OCI-LY7 (cell line): ENCODE measurements around the gene FADS6. TPM values are rescaled to one million over a fixed set of nuclear protein-coding genes. Genes with fewer than 3 reads are reported as not detected.

Experiments
- BruUV-seq: library from RNA; stranded (reverse); fragments of 400-500 nt; replicated peaks from 2 replicates; lab custom pipeline; 2021; lab: Mats Ljungman, UMichigan
- CTCF ChIA-PET: fragments of 300-600 bp; sonication (Branson Sonifier 250); formaldehyde crosslinking; loops from one replicate; lab custom pipeline; 2022; ENCODE audit warnings: antibody characterized with exemption; ENCODE audit not compliant: unreplicated experiment; lab: Charles Lee
- POLR2A ChIA-PET: fragments of 300-600 bp; sonication (Branson Sonifier 250); formaldehyde crosslinking; loops from one replicate; lab custom pipeline; 2022; ENCODE audit warnings: antibody characterized with exemption; lab: Charles Lee
- DNase-seq: peaks from one replicate; pipeline ENCODE4 v3.0.0-alpha.2; 2015; ENCODE audit warnings: low spot score
- H2AFZ ChIP-seq: fragments of 200-600 bp; sonication (generic), shearing (Covaris generic); 2 replicates; pipeline ENCODE4 v1.6.1; 2014; ENCODE audit warnings: mild to moderate bottlenecking, antibody characterized with exemption, low read length, moderate library complexity
- H3K27ac ChIP-seq: fragments of 200-600 bp; sonication (generic); 2 replicates; pipeline ENCODE4 v1.5.1; 2014; ENCODE audit warnings: mixed run types, low read depth, mild to moderate bottlenecking, moderate library complexity, low read length, inconsistent platforms; ENCODE audit not compliant: poor library complexity, severe bottlenecking
- H3K36me3 ChIP-seq: fragments of 200-600 bp; sonication (generic); 2 replicates; pipeline ENCODE4 v1.6.1; 2014; ENCODE audit warnings: mild to moderate bottlenecking, antibody characterized with exemption, low read length, moderate library complexity, mixed read lengths; ENCODE audit not compliant: insufficient read depth
- H3K4me1 ChIP-seq: fragments of 200-600 bp; sonication (generic); 2 replicates; pipeline ENCODE4 v1.5.1; 2014; ENCODE audit warnings: mild to moderate bottlenecking, low read length; ENCODE audit not compliant: insufficient read depth, poor library complexity, severe bottlenecking
- H3K4me2 ChIP-seq: fragments of 200-600 bp; sonication (generic); 2 replicates; pipeline ENCODE4 v1.6.1; 2014; ENCODE audit warnings: mild to moderate bottlenecking, low read length
- H3K4me3 ChIP-seq: fragments of 200-600 bp; sonication (generic); 2 replicates; pipeline ENCODE4 v1.5.1; 2014; ENCODE audit warnings: mild to moderate bottlenecking, low read depth, low read length; ENCODE audit not compliant: poor library complexity, severe bottlenecking
- H3K79me2 ChIP-seq: fragments of 200-600 bp; sonication (generic); 2 replicates; pipeline ENCODE4 v1.6.1; 2016; ENCODE audit warnings: low read depth, mild to moderate bottlenecking, low read length, moderate library complexity, mixed read lengths; ENCODE audit not compliant: insufficient read depth
- H3K9me2 ChIP-seq: fragments of 200-600 bp; sonication (generic); 2 replicates; pipeline ENCODE4 v1.6.1; 2016; ENCODE audit warnings: mild to moderate bottlenecking, low read length, mixed read lengths; ENCODE audit not compliant: insufficient read depth
- H3K9me3 ChIP-seq: fragments of 200-600 bp; sonication (generic); 2 replicates; pipeline ENCODE4 v1.6.1; 2014; ENCODE audit warnings: mild to moderate bottlenecking, mixed run types, low read length, mixed read lengths
- H4K20me1 ChIP-seq: fragments of 200-600 bp; sonication (generic); 2 replicates; pipeline ENCODE4 v1.6.1; 2014; ENCODE audit warnings: mild to moderate bottlenecking, antibody characterized with exemption, low read length, moderate library complexity, mixed read lengths; ENCODE audit not compliant: insufficient read depth
- EZH2phosphoT487 ChIP-seq: fragments of 200-600 bp; sonication (generic); IDR thresholded peaks from 2 replicates; pipeline ENCODE4 v1.6.1; 2018; ENCODE audit warnings: low read depth, borderline replicate concordance, mild to moderate bottlenecking, mixed run types, antibody characterized with exemption, low read length, moderate library complexity, mixed read lengths
- intact Hi-C: fragments of 100-400 bp; cut with micrococcal nuclease; formaldehyde crosslinking; loops from one replicate; pipeline ENCODE4 v1.10.0; 2022; ENCODE audit not compliant: unreplicated experiment
- total RNA-seq, 2 experiments: library from RNA; depleted of rRNA in 1 of 2; stranded (reverse); fragments of >200 nt in 1 of 2; shearing (Covaris generic) in 1 of 2; gene quantifications; 2 replicates each; pipeline ENCODE4 v1.2.3, GENCODE V29; 2014 to 2022
- TF ChIP-seq, protein P1 (sequence below): fragments of 200-600 bp; sonication (generic); conservative IDR thresholded peaks from 2 replicates; pipeline ENCODE4 v1.5.1; 2014; ENCODE audit warnings: mild to moderate bottlenecking, antibody characterized with exemption, low read length, moderate library complexity, mixed read lengths

FADS6 gene
- total RNA-seq, 2 experiments from 2014 or later: not detected

- ChIA-PET POLR2A (no interaction called here), CTCF (no interaction called here)
- no peak overlapping the region for H3K27ac ChIP-seq
- no peaks in the 10 kb centered on the region for H3K79me2 ChIP-seq
- H4K20me1 ChIP-seq: no peaks in the 10 kb centered on the region
- H2AFZ ChIP-seq: no peak overlapping the region
- no peaks in the 10 kb centered on the region for H3K9me2 ChIP-seq
- no peak overlapping the region for H3K4me3 ChIP-seq
- no peak for TF ChIP-seq EZH2phosphoT487
- TF ChIP-seq, protein P1, sequence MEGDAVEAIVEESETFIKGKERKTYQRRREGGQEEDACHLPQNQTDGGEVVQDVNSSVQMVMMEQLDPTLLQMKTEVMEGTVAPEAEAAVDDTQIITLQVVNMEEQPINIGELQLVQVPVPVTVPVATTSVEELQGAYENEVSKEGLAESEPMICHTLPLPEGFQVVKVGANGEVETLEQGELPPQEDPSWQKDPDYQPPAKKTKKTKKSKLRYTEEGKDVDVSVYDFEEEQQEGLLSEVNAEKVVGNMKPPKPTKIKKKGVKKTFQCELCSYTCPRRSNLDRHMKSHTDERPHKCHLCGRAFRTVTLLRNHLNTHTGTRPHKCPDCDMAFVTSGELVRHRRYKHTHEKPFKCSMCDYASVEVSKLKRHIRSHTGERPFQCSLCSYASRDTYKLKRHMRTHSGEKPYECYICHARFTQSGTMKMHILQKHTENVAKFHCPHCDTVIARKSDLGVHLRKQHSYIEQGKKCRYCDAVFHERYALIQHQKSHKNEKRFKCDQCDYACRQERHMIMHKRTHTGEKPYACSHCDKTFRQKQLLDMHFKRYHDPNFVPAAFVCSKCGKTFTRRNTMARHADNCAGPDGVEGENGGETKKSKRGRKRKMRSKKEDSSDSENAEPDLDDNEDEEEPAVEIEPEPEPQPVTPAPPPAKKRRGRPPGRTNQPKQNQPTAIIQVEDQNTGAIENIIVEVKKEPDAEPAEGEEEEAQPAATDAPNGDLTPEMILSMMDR: no peak
- no peaks in the 10 kb centered on the region for H3K36me3 ChIP-seq
- no peak for DNase-seq
- no peak overlapping the region for H3K4me2 ChIP-seq
- no TSS peak for BruUV-seq
- no peaks in the 10 kb centered on the region for H3K9me3 ChIP-seq
- intact Hi-C loops: no loop called here
- H3K4me1 ChIP-seq: peaks cover 5% of the 10 kb centered on the region
These were observed 14.1 kb downstream of the FADS6 start for GRCh38 chr17:74879308-74879707.

DNA sequence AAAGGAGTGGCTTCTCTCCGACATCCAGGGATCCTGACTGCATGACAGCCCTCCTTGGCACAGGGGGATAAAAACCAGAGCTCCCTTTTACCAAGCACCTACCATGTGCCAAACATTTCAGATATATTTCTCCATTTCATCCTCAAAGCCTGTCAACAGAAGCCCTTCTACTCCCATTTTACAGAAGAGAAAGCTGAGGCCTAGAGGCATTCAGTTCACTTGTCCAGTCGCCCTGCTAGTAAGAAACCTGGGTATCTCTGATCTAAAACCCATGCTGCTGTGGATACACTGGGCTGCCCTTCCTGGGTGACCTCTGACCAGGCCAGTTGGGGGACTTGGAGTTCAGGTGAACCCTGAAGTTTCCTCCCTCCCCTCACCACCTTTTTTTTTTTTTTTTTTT, 14.8 kb downstream of the FADS6 start:
- H3K36me3 ChIP-seq: no peaks in the 10 kb centered on the region
- no peak overlapping the region for H3K4me3 ChIP-seq
- no peak for TF ChIP-seq EZH2phosphoT487
- TF ChIP-seq, protein P1: no peak
- H3K9me3 ChIP-seq: no peaks in the 10 kb centered on the region
- DNase-seq: no peak
- ChIA-PET CTCF (interaction anchor here (0.8 kb wide), 1 partner anchor 14 kb away, joined by 3 read pairs; no protein-coding TSS in a partner anchor), POLR2A (no interaction called here)
- no peak overlapping the region for H2AFZ ChIP-seq
- H3K79me2 ChIP-seq: no peaks in the 10 kb centered on the region
- H3K9me2 ChIP-seq: no peaks in the 10 kb centered on the region
- no peak overlapping the region for H3K4me2 ChIP-seq
- peaks cover 10% of the 10 kb centered on the region for H3K4me1 ChIP-seq
- H4K20me1 ChIP-seq: no peaks in the 10 kb centered on the region
- no TSS peak for BruUV-seq
- H3K27ac ChIP-seq: no peak overlapping the region
- intact Hi-C loops: no loop called here
